Measurements from ENCODE around the gene UBASH3B.

UBASH3B gene

DNA sequence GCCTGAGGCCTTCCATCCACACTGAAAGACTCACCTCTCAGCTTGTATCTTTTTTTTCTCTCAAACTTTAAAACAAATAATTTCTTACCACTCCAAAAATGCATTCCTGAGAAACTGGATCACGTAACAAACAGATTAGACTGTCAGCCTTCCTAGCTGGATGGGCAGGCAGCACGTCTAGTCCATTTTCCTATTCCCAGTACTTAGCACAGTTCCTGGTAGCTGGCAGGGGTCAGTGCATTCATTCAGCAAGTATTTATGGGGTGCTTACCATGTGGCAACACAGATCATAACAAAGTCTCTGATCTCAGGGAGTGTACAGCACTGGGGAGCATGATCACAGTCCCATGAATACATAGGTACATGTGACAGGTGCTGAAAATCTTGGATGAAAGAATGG is 89.6 kb downstream of the UBASH3B start:
- H3K9me3 ChIP-seq (ENCODE audit: control insufficient read depth, insufficient read depth, low read length) = no peaks in the 10 kb centered on the region
- no peaks in the 10 kb centered on the region for H3K4me1 ChIP-seq (ENCODE audit: control insufficient read depth, insufficient read depth, low read length)
- H3K27me3 ChIP-seq (ENCODE audit: control insufficient read depth, insufficient read depth, low read length) = no peaks in the 10 kb centered on the region
- H3K36me3 ChIP-seq (ENCODE audit: control insufficient read depth, insufficient read depth, low read length) = no peaks in the 10 kb centered on the region
- no peak overlapping the region for H3K27ac ChIP-seq (ENCODE audit: low read length)
- no peak for DNase-seq (ENCODE audit: low read depth, low spot score)
- WGBS (ENCODE audit: insufficient coverage, insufficient read length) = no CpG with 5 or more reads among the region's 2 CpGs
- no peak overlapping the region for H3K4me3 ChIP-seq (ENCODE audit: low read length)

DNA sequence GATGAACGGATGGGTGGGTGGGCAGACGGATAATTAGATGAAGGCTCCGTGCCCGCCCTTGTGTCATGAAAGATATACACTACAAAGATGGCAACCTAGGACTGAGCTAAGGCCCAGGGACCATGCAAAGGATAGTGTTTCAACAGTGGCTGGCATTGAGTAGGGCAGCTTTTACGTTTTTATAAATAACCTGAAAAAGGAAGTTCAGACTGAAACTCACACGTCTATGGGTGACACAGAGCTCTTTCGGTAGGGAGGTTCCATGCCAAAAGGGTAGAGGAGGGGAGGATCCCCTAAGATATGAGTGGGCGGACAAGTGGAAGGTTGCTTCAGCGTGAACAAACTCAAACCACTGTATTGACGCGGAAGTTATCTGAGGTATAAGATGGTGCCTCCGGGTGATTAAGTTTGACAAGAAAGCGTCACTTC is 90.5 kb downstream of the UBASH3B start:
- WGBS (ENCODE audit: insufficient coverage, insufficient read length) = no CpG with 5 or more reads among the region's 13 CpGs

DNA sequence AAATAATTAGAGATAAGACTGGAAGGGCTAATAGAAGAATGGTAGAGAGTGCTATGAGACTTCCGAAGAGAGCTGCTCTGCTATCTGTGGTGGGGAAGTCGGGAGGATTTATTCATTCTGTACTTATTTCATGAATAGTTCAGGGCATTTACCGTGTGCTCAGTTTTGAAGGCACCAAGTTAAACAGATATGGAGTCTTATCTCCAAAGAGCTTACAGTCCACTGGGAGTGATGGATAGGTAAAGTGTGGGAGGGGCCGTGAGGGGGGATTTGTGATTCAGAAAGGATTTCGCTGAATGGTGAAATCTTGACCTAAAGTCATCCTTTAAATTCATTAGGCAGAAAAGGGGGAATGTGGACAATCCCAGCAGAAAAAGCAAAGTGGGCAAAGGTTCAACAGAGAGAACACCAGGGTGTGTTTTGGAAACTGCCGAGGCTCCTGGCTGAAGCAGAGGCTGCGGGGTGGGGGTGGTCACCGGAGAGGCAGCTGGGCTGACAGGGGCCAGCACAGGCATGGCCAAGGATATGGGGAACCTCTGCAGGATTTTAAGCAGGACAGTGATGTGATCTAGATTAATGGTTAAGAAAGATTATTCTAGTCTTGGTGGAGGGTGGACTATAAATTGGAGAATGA is 91.2 kb downstream of the UBASH3B start:
- Histone ChIP-seq H3K4me1 (ENCODE audit: control insufficient read depth, insufficient read depth, low read length) (no peaks in the 10 kb centered on the region), H3K4me3 (ENCODE audit: low read length) (no peak overlapping the region), H3K27me3 (ENCODE audit: control insufficient read depth, insufficient read depth, low read length) (no peaks in the 10 kb centered on the region), H3K36me3 (ENCODE audit: control insufficient read depth, insufficient read depth, low read length) (no peaks in the 10 kb centered on the region), H3K27ac (ENCODE audit: low read length) (no peak overlapping the region), H3K9me3 (ENCODE audit: control insufficient read depth, insufficient read depth, low read length) (no peaks in the 10 kb centered on the region)
- DNase-seq (ENCODE audit: low read depth, low spot score) = no peak
- WGBS (ENCODE audit: insufficient coverage, insufficient read length) = no CpG with 5 or more reads among the region's 8 CpGs

More for the DNA sequence above, 90.5 kb downstream of the UBASH3B start:
- Histone ChIP-seq H3K27me3 (ENCODE audit: control insufficient read depth, insufficient read depth, low read length) (no peaks in the 10 kb centered on the region), H3K9me3 (ENCODE audit: control insufficient read depth, insufficient read depth, low read length) (no peaks in the 10 kb centered on the region), H3K4me1 (ENCODE audit: control insufficient read depth, insufficient read depth, low read length) (no peaks in the 10 kb centered on the region), H3K4me3 (ENCODE audit: low read length) (no peak overlapping the region), H3K27ac (ENCODE audit: low read length) (no peak overlapping the region), H3K36me3 (ENCODE audit: control insufficient read depth, insufficient read depth, low read length) (no peaks in the 10 kb centered on the region)
- no peak for DNase-seq (ENCODE audit: low read depth, low spot score)

DNA sequence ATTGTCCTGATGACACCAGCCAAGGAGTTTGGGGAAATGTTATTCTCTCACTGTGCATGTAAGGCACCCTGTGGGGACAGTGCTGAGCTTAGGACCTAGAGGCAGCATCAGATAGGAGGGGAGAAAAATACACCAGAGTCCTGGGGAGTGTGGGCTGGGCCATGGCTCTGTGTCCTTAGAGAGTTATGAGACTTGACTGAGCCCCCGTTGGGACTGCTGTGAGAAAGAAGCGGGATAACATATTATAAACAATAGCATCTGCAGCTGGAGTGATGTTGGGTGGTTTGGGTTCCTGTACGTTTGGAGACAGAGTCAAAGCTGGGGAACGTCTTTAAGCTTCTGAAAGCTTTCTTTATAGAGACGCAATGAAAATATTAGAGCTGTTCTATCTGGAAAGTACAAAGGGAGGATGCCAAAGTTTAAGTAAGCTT is 91.8 kb downstream of the UBASH3B start:
- H3K36me3 ChIP-seq (ENCODE audit: control insufficient read depth, insufficient read depth, low read length) = no peaks in the 10 kb centered on the region
- no peak overlapping the region for H3K4me3 ChIP-seq (ENCODE audit: low read length)
- no peaks in the 10 kb centered on the region for H3K4me1 ChIP-seq (ENCODE audit: control insufficient read depth, insufficient read depth, low read length)
- H3K9me3 ChIP-seq (ENCODE audit: control insufficient read depth, insufficient read depth, low read length) = no peaks in the 10 kb centered on the region
- WGBS (ENCODE audit: insufficient coverage, insufficient read length) = no CpG with 5 or more reads among the region's 5 CpGs
- DNase-seq (ENCODE audit: low read depth, low spot score) = no peak
- no peak overlapping the region for H3K27ac ChIP-seq (ENCODE audit: low read length)
- no peaks in the 10 kb centered on the region for H3K27me3 ChIP-seq (ENCODE audit: control insufficient read depth, insufficient read depth, low read length)

DNA sequence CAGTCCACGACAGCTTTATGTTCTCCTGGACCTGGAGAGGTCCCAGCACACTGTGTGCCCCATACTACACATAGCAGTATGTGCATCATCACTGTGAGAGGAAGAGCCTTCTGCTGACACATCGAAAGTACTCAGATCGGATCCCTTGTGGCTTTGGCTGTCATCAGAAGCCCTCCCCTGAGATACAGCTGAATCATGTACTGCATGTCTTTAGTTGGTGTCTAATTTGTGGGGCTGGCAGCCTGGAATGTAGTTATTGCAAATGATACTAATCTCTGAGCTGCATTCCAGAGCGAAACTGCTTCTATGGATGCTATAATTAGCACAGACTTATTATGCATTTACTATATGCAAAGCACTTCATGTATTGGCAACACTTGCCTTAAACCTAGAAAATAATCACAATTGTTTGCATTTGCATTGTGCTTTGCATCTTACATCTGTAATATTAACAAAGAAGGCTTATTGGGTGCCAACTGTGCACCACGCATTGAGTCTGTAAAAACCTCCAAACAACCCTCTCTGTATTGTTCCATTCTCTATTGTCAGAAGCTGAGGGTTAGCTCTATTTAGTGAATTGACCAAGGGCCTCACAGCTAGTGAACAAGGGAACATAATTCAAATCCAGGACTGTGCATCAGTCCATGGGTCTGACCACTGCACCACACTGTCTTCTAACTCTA is 93.6 kb downstream of the UBASH3B start:
- no peak for DNase-seq (ENCODE audit: low read depth, low spot score)
- H3K4me3 ChIP-seq (ENCODE audit: low read length) = no peak overlapping the region

DNA sequence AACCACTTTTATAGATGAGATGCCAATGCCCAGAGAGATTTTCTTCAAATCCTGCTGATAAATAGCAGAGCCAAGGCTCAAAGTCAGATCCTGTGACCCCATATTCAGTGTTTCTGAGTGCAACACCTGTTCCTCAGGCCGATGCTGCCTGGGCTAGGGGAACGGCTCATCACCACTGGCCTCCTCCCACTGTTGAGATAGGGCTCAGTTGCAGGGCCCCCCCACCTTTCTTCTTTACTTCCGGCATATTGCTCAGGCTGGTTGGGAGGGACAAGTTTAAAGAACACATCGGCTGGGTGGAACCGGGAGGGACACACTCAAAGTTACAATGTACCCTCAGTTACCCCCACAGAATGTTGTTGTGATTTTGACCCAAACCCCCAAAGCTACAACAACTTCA is 94.5 kb downstream of the UBASH3B start:
- no peak for DNase-seq (ENCODE audit: low read depth, low spot score)
- no peak overlapping the region for H3K4me3 ChIP-seq (ENCODE audit: low read length)
- H3K9me3 ChIP-seq (ENCODE audit: control insufficient read depth, insufficient read depth, low read length) = no peaks in the 10 kb centered on the region
- no peak overlapping the region for H3K27ac ChIP-seq (ENCODE audit: low read length)
- no peaks in the 10 kb centered on the region for H3K4me1 ChIP-seq (ENCODE audit: control insufficient read depth, insufficient read depth, low read length)
- no CpG with 5 or more reads among the region's 5 CpGs for WGBS (ENCODE audit: insufficient coverage, insufficient read length)
- no peaks in the 10 kb centered on the region for H3K36me3 ChIP-seq (ENCODE audit: control insufficient read depth, insufficient read depth, low read length)
- H3K27me3 ChIP-seq (ENCODE audit: control insufficient read depth, insufficient read depth, low read length) = no peaks in the 10 kb centered on the region

More for the DNA sequence above, 93.6 kb downstream of the UBASH3B start:
- H3K4me1 ChIP-seq (ENCODE audit: control insufficient read depth, insufficient read depth, low read length) = no peaks in the 10 kb centered on the region
- no peaks in the 10 kb centered on the region for H3K27me3 ChIP-seq (ENCODE audit: control insufficient read depth, insufficient read depth, low read length)
- H3K36me3 ChIP-seq (ENCODE audit: control insufficient read depth, insufficient read depth, low read length) = no peaks in the 10 kb centered on the region
- WGBS (ENCODE audit: insufficient coverage, insufficient read length) = no CpG with 5 or more reads among the region's 5 CpGs
- H3K27ac ChIP-seq (ENCODE audit: low read length) = no peak overlapping the region
- H3K9me3 ChIP-seq (ENCODE audit: control insufficient read depth, insufficient read depth, low read length) = no peaks in the 10 kb centered on the region

DNA sequence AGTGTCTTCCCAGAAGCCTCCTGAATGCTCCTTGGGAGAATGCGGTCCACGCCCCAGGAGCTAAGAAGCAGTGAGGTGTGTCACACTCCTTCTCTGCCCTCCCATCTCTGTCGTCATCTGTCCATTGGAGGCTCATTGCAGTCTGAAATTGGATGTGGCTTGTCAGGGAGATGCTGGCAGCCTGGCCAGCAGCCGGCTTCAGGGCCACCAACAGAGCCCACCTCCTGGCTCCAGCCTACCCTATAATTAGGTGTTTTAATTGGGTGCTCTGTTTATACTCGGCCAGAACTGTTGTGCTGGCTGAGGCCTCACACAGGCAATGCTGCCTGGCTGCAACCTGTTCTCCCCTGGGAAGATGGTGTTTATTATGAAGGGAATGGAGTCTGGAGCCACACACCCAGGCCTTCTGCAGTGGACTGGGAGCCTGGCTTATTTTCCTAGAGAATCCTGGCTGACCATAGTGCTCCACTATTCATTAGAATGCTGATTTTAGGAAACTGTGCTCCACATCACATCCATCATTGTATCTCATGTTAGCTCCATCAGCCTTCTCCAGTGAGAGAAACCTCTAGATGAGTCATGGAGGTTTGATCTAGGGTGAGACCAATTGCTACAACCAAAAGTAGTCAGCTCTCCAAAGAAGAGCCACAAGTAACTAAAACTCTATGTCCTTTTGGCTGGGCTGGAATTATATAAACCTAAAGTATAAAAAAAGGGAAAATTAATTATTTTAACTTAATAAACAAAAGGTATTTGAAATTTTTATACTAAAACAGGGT is 96.0 kb downstream of the UBASH3B start:
- no peak for DNase-seq (ENCODE audit: low read depth, low spot score)
- Histone ChIP-seq H3K4me3 (ENCODE audit: low read length) (no peak overlapping the region), H3K4me1 (ENCODE audit: control insufficient read depth, insufficient read depth, low read length) (no peaks in the 10 kb centered on the region), H3K27me3 (ENCODE audit: control insufficient read depth, insufficient read depth, low read length) (no peaks in the 10 kb centered on the region), H3K9me3 (ENCODE audit: control insufficient read depth, insufficient read depth, low read length) (no peaks in the 10 kb centered on the region), H3K27ac (ENCODE audit: low read length) (no peak overlapping the region), H3K36me3 (ENCODE audit: control insufficient read depth, insufficient read depth, low read length) (no peaks in the 10 kb centered on the region)
- no CpG with 5 or more reads among the region's 5 CpGs for WGBS (ENCODE audit: insufficient coverage, insufficient read length)

DNA sequence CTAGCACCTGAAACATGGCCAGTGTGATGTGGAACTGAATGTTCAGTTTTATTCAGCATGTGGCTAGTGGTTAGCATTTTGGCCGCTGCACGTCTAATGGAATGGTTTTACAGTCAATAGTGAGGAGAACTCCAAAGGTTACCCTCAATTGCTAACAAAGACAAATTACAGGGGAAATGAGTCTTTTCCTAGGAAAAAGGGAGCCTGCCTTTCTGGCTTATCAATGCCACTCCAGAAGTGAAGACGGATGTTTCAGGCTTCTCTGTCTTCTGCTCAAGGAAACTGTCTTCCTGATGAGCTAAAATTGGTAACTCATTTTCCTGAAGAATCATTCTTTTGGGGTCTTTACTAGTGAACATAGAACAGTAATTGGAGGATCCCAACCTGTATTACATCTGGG is 98.5 kb downstream of the UBASH3B start:
- Histone ChIP-seq H3K27ac (ENCODE audit: low read length) (no peak overlapping the region), H3K27me3 (ENCODE audit: control insufficient read depth, insufficient read depth, low read length) (no peaks in the 10 kb centered on the region)

DNA sequence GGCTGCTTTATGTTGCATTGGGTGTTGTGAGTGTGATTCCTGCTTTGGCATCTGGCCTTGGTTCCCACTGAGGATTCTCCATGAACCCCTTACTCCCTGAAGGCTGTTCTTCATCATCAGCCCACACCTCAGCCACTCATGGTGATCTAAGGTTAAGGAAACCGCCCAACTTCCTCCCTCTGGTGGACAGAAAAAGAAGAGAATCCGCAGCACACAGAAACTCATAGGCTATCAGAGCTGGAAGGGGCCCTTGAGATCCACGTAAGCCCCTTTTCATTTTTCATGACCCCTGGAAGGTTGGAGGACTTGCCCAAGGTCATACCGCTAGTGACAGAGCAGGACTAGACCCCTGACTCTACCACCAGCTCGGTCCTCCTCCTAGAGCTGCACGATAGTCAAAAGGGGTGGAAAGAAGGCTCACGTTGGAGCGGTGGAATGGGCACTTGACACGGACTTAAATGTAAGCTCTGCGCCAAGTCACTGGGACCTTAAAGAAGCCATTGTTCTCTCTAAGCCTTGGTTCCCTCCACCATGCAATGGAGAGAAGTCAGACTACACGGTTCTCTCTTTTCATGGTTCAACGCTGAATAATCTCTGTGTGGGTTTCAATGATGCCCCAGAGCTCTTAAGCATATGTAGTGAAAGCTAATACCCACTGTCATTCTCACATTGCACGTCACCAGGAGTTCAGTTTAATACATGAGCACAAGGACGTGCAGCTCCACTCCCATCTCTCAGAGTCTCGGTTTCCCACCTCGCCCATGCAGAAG is 99.2 kb downstream of the UBASH3B start:
- peak; percentile 16 for DNase-seq (ENCODE audit: low read depth, low spot score)

More for the DNA sequence above, 98.5 kb downstream of the UBASH3B start:
- Histone ChIP-seq H3K4me3 (ENCODE audit: low read length) (no peak overlapping the region), H3K9me3 (ENCODE audit: control insufficient read depth, insufficient read depth, low read length) (no peaks in the 10 kb centered on the region), H3K36me3 (ENCODE audit: control insufficient read depth, insufficient read depth, low read length) (no peaks in the 10 kb centered on the region), H3K4me1 (ENCODE audit: control insufficient read depth, insufficient read depth, low read length) (no peaks in the 10 kb centered on the region)
- WGBS (ENCODE audit: insufficient coverage, insufficient read length) = no CpG with 5 or more reads among the region's 3 CpGs
- DNase-seq (ENCODE audit: low read depth, low spot score) = no peak

DNA sequence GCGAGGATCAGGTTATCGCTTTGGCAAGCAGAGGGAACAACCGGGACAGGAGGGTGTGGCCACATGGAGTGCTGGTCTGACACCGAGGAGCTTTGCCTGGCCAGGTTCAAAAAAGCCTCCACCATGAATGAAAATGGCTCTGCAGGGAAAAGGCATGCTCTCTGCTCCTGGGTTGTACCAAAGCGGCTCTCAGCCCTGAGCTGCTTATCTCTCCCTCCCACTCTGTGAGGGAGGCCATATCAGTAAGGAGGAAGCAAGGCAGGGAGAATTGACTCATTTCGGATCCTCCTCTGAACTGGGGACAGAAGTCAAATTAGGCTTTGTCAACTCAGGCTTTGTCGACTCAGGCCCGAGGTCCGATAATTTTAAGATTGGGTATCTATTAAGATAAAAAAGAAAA is 99.9 kb downstream of the UBASH3B start:
- Histone ChIP-seq H3K9me3 (ENCODE audit: control insufficient read depth, insufficient read depth, low read length) (no peaks in the 10 kb centered on the region), H3K4me1 (ENCODE audit: control insufficient read depth, insufficient read depth, low read length) (no peaks in the 10 kb centered on the region), H3K36me3 (ENCODE audit: control insufficient read depth, insufficient read depth, low read length) (no peaks in the 10 kb centered on the region), H3K27ac (ENCODE audit: low read length) (no peak overlapping the region), H3K4me3 (ENCODE audit: low read length) (no peak overlapping the region), H3K27me3 (ENCODE audit: control insufficient read depth, insufficient read depth, low read length) (no peaks in the 10 kb centered on the region)
- no CpG with 5 or more reads among the region's 9 CpGs for WGBS (ENCODE audit: insufficient coverage, insufficient read length)
- no peak for DNase-seq (ENCODE audit: low read depth, low spot score)

More for the DNA sequence above, 99.2 kb downstream of the UBASH3B start:
- H3K9me3 ChIP-seq (ENCODE audit: control insufficient read depth, insufficient read depth, low read length) = no peaks in the 10 kb centered on the region
- no CpG with 5 or more reads among the region's 16 CpGs for WGBS (ENCODE audit: insufficient coverage, insufficient read length)
- no peaks in the 10 kb centered on the region for H3K27me3 ChIP-seq (ENCODE audit: control insufficient read depth, insufficient read depth, low read length)
- no peak overlapping the region for H3K4me3 ChIP-seq (ENCODE audit: low read length)
- H3K4me1 ChIP-seq (ENCODE audit: control insufficient read depth, insufficient read depth, low read length) = no peaks in the 10 kb centered on the region
- no peaks in the 10 kb centered on the region for H3K36me3 ChIP-seq (ENCODE audit: control insufficient read depth, insufficient read depth, low read length)
- H3K27ac ChIP-seq (ENCODE audit: low read length) = no peak overlapping the region

All from iPS DF 6.9 (cell line).